Fibroblast of skin of back (primary cell): ENCODE data around the gene NECAB3.

Source experiments
- DNase-seq: peaks from one replicate; pipeline ENCODE4 v3.0.0-alpha.2; 2013

NECAB3 gene

DNA sequence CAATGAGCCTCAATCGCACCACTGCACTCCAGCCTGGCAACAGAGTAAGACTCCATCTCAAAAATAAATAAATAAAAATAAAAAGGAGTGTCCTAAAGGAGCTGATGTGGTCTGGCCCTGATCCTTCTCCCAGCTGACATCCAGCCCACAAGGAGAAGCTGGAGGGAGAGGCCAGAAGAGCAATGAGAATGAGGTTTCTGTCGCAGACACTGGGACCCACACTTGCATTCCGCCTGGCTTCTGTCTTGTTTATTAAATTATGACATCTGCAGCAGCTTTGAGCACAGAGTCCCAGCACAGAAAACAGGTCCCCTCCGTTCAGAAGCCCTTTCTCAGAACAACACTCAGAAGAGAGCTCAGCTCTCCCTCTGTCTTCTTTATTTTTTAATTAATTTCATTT, 22.2 kb upstream of the NECAB3 start:
- no peak for DNase-seq

DNA sequence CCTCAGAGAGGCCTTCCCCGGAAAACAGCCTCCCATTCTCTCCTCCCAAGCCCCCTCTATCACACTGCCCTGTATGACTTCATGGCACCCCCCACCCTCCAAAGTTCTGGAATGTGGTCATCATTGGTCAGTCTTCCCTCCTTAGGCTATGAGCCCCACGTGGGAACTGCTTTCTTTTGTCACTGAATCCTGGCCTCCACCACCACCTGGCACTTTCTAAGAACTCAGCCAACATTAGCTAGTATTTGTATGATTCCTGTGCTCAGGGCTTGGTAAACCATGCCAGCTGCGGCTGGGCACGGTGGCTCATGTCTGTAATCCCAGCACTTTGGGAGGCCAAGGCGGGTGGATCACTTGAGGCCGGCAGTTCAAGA, 20.4 kb upstream of the NECAB3 start:
- DNase-seq: no peak

DNA sequence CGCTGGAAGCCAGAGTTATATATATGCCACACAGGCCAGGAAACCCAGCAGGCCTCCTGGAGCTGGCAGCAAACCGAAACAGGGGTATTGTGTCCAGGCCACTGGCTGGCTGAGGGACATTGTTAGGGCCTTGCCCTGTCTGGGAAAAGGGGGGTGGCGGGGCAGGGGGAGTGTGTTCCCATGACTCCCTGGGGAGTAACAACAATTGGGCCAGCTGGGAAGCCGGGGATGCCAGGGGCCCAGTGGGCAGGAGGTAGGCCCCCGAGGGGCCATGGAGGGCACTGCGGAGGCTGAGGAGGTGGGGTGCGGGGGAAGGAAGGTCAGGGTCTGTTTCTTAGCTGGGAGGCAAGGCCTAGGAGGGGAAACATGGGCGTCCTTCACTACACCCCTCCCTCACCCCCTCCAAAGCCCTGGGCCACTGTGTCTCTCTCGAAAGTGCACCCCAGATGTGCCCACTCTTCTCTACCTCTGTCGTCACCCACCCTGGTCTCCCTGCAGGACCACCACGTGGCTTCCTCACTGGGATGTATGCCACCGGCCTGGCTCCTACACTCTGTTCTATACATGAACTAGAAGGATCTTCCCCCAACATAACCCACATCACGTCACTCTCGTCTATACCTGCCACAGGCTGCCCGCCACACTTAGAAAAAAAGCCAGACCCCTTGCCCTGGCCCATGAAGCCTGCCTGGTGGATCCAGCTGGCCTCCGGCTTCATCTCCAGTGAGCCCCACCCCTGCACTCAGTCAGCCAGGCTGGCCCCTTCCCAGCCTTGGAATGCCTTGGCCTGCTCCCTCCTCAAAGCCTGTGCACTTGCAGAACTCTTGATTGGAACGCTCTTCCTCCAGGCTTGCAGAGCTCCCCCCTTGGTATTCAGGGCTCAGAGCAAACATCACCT, 19.8 kb upstream of the NECAB3 start:
- no peak for DNase-seq

DNA sequence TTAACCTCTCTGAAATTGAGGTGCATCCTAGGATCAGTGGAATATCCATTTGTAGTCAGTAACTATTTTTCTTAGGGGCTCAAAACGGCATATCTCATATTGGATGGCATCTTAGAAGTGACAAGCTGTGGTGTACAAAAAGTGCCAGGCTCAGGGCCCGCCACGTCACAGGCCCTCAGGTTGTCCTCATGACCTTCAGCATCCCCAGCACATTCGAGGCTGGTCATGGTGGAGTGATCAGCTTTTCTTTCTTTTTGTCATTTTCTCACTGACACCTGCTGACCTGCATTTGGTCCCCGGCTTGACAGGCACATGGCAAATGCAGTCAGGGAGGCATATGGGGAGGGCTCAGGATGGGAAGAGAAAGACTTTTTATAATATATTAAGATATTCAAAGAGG, 19.1 kb upstream of the NECAB3 start:
- no peak for DNase-seq

DNA sequence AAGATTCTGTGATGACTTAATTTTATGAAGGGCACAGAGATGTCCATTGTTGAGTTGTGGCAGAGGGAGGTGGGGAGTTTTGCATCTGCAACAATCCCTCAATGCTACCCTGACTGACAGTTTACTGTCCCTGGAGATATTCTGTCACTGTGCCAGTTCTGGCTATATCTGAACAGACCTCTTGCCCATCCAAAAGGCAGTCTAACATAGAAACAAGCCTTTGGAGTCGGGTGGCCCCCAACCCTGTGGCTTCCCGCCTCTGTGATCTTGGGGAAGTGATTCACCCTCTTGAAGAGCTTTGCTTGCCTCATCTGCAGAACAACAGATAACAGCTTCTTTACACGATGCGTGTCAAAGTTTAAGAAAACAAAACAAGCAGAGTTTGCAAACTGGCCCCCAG, 15.7 kb upstream of the NECAB3 start:
- peak; percentile 44 for DNase-seq

DNA sequence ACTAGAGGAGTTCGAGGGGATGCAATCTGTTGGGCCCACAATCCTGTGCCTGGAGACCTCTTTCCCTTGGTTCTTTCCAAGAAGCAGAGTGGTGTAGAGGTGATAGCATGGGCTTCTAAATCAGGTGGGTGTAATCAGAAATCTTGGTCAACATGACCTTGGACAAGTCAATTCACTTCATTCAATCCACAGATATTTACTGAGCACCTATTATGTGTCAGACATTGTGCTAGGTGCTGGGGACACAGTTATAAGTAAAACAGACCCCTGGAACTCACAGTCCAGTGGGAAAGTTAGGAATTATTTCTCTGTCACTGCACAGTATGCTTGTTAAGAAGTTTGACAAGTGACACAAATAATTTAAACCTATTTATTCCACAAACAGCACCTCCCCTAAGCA, 15.3 kb upstream of the NECAB3 start:
- no peak for DNase-seq

DNA sequence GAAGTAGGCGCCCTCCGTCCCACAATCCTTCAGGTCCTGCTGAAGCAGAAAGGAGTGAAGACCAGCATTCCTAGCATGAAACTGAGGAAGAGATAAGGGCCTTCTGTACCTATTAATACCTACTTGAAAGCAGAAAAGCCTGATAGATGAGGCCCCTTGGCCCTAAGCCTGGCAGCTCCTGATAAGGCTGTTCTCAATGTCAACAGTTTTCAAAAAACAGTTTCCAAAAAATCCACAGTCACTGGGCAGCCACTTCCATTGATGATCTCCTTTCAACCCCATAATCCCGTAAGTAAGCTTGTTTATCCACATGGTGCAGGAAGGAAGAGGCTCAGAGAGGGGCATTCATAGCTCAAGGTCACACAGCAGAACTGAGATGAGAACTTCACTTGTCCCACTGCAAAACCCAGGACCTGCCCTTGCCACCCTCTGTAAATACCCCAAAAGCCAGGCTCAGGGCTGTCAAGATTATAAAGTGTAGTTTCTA, 14.8 kb upstream of the NECAB3 start:
- DNase-seq: no peak

DNA sequence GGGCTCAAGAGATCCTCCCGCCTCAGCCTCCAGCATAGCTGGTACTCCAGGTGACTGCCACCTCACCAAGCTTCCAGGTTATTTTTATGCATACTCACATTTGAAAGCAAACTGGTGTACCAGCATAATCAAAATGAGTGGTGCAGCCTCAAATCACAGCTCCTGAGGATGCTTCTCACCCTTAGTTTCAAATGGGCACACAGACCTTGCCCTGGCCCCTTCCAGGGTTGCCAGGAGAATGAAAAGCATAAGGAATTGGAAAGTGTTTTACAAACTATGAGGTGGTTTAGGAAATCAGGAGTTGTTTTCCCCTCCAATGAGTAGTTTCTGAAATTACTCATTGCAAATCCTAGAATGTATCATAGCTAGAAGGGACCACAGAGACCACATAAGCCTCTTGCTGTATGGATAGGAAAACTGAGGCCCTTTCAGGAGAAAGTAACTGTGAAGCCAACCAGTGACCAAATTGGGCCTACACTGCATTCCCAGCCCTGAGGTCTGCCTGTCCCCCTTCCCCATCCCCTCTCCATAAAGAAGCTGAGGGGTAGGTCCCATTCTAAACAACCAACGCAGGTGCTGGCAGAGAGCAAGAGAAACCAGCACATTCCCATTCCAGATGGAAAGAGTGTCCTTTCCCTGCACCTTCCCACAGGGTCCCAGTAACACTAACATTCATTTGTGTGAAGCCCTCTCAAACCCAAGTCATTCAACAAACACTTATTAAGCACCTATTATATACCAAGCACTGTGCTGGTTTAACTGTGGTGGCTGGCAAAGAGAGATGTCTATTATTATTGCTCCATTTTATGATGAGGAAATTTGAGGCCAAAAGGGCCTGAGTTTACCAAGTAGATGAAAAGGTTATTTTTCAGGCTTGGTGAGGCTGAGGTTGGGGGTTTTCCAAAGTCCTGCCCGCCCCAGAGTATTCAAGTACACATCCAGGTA, 14.0 kb upstream of the NECAB3 start:
- DNase-seq: no peak

DNA sequence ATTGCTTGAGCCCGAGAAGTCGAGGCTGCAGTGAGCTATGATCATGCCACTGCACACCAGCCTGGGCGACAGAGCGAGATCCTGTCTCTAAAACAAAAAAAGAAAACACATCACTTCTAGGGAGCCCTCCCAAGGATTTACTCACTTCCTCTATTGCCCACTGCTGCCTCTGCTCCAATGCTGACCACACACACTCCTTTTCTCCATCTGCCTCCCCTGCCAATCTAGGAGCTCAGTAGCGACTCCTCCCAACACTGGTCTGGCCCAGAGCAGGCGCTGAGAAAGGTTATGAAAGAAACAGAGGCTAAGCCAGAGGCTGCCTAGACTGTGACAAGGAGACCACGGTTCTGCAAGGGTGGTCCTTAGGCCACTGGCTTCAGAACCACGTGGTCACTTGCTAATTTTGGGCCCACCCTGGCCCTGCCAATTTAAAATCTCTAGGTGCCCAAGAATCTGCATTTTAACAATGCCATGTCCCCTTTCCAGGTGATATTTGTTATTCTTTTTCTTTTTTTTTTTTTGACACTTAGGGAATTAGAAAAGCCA, 13.2 kb upstream of the NECAB3 start:
- DNase-seq: peak; percentile 17

DNA sequence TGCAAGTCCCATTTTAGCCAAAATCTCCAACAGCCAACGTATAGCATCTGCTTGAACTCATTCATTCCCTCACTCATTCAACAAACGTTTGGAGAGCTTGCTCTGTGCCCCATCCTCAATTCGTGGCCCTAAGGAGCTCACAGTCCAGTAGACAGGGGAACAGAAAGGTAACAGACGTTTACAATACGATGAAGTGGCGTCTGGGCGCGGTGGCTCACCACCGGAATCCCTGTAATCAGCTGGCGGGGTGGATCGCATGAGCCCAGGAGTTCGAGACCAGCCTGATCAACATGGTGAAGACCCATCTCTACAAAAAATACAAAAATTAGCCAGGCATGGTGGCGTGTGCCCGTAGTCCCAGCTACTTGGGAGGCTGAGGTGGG, 12.7 kb upstream of the NECAB3 start:
- DNase-seq: no peak

DNA sequence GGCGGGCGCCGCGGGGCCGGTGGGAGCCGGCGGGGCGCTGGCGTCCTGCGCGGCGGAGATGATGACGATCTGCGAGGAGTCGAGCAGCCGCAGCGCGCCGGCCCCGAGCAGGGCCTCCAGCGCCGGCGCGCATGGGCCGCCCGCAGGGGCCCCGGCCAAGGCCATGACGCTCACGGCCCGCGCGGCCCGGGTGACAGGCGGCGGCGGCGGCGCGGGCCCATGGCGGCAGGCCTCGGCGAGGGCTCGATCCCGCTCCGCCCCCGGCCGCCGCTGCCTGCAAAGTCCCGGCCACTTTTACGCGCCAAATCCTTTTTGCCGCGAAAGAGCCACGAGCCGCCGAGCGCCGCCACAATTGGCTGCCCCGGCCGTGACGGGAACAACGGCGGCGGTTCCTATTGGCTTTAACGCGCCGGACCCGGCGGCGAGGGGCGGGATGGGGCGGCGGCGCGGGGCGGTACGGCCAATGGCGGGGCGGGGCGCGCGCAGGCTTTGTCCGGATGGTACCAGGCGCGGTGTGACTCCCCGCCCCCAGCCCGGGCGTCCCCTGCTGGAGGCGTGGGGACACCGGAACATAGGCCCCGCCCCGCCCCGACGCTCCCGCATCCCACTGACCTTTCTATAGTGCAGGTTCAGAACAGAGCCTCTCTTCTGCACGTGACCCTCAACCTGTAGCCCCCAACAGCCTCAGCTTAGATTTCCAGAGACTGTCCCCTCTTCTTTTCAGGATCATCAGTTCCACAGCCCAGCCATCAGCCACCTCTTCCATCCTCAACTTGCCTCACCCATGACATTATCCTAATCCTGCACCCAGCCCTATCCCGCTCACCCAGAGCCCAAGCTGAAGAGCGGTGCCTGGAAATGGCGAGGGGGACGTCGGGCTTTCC, 12.1 kb upstream of the NECAB3 start, which contains the start of gene E2F1:
Gene E2F1, minus strand, starts transcription at position 286 of the 884 bp plus-strand sequence. Its CDS starts 121 bp downstream, at position 165.
- peak; percentile 94 for DNase-seq

DNA sequence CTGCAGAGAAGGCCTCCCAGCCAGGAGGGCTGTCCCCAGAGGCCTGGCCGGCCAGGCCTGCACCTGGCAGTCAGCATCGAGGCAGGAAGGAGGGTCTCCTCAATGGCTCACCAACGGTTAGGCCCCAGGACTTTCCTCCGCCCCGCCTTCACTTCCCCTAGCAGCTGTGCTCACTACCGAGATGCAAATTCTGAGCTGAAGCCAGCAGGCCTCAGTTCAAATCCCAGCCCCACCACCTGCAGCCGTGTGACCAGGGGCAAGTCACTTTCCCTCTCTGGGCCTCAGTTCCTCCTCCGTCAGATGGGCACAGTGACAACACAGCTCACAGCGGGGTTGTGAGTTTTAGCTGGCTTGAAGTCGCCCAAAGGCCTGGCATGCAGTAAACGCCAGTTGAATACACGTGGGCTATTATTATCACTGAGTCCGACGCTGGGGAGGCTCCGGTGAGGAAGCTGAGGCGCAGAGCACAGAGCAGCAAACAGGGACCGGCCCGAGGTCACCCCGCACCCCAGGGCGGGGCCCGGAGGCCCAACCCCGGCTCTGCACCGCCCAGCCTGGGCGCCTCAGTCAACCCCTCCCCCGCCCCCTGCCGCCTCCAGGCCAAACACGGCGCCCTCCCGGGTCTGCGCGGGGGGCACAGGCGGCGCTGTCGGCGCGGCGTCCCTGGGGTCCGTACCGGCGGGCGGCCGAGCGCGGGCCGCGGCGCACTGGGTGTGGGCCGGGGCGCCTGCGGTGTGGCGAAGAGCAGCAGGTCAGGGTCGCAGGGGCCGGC, 11.3 kb upstream of the NECAB3 start:
- peak; percentile 31 for DNase-seq

DNA sequence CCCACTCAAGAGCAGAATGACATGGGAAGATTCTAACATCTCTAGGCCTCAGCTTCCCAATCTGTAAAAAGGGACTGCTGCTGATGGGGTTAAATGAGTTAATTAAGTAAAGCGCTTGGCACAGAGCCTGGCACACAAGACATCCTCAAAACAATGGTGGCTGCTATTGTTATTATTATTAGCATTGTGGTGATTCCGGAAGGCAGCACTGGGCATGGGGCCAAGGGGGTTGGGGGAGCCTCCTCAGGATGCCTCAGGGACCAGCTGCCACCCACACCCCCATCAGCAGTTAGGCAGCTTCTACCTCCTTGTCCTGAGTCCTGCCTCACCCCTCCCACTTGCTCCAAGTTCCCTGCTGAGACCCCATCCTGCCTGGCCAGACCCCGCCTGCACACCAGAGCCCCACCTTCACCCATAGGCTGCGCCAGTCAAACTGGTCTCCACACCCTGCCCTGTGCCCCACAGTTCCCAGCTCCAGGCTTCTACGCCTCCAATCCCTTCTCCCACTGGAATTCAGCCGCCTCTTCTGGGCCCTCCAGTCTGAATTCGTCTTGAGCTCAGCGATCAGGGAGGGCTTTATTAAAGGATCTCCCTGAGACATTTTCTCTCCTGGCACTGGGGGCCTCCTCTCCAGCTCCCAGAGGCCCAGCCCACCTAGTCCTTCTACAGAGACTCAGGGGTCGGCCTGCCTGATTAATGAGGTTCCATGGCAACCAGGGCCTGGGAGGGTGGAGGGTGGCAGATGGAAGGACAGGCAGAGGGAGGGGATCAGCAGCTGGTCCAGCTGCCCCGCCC, 10.5 kb upstream of the NECAB3 start:
- no peak for DNase-seq

DNA sequence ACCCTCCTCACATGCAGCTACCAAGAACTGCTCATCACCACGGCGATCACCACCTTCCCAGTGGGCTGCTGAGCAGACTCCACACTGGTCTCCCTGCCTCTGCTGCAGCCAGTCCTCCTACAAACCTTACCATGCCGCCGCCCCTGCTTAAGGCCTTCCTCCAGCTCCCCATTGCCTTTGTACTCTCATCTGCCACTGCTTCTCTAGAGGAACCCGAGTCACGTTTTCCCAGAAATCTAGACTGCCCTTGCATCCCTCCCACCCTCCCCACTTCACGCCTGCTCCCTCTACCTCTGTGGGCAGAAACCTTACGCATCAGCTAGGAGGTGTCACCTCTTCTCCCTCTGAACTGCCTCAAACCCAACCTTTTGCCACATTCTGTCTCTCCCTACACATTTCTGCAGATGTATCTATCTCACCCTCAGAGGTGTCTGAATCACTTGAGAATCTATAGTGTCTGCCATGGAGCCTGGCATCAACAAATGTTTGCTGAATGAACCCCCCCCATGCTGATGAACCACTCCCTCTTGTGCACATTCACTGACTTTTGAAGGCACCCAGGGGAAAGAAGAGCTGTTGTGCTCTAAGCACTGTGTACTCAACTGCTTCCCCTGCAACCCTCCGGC, 7.6 kb upstream of the NECAB3 start:
- no peak for DNase-seq

DNA sequence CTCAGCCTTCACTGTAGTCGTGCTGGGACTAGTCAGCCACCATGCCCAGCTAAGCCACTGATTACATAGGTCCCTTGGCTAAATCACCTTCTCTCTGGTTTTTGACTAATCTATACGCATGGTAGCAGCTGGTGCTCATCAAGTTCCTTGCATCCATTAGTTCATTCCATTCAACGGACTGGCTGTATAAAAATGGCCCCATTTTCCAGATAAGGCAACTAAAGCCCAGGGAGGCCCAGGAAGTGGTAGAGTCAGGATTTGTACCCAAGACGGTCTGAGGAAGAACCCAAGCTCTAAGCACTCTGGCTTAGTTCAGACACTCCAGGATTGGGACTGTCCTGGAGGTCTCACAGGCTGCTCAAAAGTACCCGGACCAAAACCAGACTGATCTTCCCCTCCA, 7.1 kb upstream of the NECAB3 start:
- DNase-seq: no peak

DNA sequence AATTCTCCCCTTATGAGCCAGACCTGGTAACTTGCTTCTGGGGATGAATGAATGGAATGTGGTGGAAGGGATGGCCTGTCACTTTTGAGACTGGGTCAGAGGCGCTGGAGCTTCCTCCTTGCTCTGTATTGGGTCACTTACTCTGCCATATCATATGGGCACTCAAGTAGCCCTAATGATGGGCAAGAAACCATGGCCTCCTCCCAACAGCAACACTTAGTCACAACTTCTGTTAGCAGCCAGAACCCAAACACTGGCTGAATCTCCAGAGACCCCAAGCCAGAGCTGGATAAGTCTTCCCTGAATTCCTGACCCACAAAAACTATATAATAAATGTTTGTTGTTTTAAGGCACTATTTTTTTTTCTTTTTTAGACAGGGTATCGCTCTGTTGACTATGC, 6.5 kb upstream of the NECAB3 start:
- DNase-seq: peak; percentile 89

DNA sequence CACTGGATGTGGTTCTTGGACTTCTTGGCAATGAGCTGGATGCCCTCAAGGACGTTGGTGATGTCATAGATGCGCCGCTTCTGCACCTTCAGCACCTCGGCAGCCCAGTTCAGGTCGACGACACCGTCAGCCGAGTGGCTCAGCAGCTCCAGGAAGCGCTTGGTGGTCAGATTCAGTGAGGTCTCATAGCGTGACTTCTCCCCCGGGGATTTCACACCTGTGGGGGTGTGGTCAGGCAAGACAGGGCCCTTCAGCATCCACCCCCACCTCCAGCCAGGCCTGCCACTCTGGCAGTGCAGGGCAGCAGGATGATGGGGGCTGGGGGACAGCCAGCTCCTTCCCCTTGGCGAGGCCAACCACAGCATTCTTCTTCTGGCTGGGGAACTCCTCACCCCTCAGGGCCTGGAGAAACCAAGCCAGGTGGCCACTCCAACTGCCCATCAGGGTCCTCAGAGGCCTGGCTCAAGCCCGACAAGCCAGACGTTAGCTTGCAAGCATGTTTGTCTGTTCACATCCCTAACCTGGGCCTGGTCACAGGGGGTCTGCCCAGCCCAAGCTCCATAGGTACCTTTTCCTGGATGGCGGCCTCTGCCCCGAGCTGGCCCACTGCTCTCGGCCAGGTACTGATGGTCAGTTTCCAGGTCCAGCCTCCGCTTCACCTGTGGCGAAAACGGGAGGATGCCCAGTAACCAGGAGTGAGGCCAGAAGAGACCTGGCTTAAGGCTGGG, 5.7 kb upstream of the NECAB3 start:
- no peak for DNase-seq

DNA sequence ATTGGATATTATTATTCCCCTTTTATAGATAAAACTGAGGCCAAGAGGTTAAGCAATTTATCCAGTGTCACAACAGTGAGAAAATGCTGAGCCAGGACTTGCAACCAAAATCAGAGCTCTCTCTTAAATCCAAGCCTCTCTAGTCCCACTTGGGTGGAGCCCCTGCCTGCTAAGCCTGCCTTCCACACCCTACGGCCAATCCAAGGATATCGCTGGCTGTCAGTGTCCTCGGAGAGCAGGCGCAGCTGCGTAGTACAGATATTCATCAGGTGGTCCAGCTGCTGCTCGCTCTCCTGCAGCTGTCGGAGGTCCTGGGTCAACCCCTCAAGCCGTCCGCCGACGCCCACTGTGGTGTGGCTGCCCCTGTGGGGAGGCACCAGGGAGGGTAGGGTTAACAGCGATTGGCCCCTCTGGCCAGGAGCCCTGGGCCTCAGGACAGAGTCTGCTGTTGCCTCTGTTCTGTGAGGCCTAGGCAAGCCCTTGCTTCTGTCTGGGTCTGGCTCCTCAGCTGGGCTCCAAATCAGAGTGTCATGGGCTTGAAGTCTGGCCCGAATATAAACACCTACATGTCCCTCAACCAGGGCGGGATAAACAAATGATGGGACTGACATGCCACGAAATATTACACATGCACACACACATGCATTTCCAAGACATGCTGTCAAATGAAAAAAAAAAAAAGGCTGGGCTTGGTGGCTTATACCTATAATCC, 3.9 kb upstream of the NECAB3 start:
- no peak for DNase-seq
